ENCODE measurements around the gene APOB. TPM values are rescaled to one million over a fixed set of nuclear protein-coding genes. Genes with fewer than 3 reads are reported as not detected.

The APOB gene
- total RNA-seq, 1 experiment from 2014 or later, result 0.05 TPM

DNA sequence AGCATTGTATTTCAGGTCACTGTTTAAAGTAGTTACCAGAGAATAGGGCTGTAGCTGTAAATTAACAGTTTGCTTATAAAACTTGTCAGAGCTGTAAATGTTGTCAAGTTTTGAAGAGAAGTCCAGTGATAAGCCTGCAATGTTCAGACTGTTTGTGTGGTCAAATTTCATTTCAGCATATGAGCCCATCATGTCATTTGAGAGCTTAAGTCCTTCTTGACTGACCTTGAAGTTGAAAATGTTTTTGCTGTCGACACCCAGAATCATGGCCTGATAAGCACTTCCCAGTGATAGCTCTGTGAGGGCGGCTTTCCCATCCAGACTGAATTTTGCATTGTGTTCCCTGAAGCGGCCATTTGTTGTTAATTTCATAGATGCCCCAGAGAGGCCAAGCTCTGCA lies 32.4 kb downstream of the APOB start:
- H3K9me3 Mint-ChIP-seq (ENCODE audit: low read depth, unreplicated experiment), result no peaks in the 10 kb centered on the region
- no peak overlapping the region for H3K4me3 Mint-ChIP-seq (ENCODE audit: low read depth, unreplicated experiment)
- CTCF ChIA-PET, result no interaction called here
- no TSS peak for BruUV-seq (replicated peaks)
- no peak for DNase-seq
- peaks cover 66% of the 10 kb centered on the region for H3K27me3 Mint-ChIP-seq (ENCODE audit: unreplicated experiment)
- H3K27ac Mint-ChIP-seq (ENCODE audit: unreplicated experiment), result no peak overlapping the region
- intact Hi-C loops (cut with micrococcal nuclease; ENCODE audit: unreplicated experiment), result no loop called here
- H3K4me1 Mint-ChIP-seq (ENCODE audit: low read depth, unreplicated experiment), result no peaks in the 10 kb centered on the region
- no peaks in the 10 kb centered on the region for H3K36me3 Mint-ChIP-seq (ENCODE audit: insufficient read depth, unreplicated experiment)
- TF ChIP-seq, protein P1, sequence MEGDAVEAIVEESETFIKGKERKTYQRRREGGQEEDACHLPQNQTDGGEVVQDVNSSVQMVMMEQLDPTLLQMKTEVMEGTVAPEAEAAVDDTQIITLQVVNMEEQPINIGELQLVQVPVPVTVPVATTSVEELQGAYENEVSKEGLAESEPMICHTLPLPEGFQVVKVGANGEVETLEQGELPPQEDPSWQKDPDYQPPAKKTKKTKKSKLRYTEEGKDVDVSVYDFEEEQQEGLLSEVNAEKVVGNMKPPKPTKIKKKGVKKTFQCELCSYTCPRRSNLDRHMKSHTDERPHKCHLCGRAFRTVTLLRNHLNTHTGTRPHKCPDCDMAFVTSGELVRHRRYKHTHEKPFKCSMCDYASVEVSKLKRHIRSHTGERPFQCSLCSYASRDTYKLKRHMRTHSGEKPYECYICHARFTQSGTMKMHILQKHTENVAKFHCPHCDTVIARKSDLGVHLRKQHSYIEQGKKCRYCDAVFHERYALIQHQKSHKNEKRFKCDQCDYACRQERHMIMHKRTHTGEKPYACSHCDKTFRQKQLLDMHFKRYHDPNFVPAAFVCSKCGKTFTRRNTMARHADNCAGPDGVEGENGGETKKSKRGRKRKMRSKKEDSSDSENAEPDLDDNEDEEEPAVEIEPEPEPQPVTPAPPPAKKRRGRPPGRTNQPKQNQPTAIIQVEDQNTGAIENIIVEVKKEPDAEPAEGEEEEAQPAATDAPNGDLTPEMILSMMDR (IDR thresholded peaks at IDR 0.05; ENCODE audit: unreplicated experiment), result no peak

DNA sequence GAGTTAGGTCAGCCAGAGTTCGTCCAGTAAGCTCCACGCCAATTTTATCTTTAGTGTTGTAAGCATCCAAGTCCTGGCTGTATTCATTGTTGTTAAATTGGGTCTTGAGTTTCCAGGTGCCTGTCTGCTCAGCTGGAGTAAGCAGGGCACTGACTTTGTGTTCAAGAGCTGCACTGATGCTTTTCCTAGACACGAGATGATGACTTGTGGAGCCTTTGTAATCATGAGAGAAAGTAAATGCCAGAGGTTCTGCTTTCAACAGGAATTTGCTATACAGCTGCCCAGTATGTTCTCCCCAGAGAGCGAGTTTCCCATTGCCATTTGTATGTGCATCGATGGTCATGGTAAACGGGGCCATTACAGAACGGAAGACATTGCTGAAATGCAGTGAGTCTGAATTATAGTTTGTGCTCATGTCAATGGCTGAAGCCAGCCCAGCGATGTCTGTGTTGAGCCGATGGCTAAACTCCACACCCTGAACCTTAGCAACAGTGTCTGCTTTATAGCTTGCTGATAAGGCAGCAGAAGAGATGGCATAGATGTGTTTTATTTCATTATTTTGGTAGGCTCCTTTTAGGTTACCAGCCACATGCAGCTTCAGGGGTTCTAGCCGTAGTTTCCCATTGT lies 32.9 kb downstream of the APOB start:
- H3K27me3 Mint-ChIP-seq (ENCODE audit: unreplicated experiment), result peaks cover 71% of the 10 kb centered on the region
- no peaks in the 10 kb centered on the region for H3K36me3 Mint-ChIP-seq (ENCODE audit: insufficient read depth, unreplicated experiment)
- DNase-seq, result no peak
- BruUV-seq (replicated peaks), result no TSS peak
- H3K27ac Mint-ChIP-seq (ENCODE audit: unreplicated experiment), result no peak overlapping the region
- CTCF ChIA-PET, result no interaction called here
- TF ChIP-seq, protein P1 (IDR thresholded peaks at IDR 0.05; ENCODE audit: unreplicated experiment), result no peak
- H3K4me1 Mint-ChIP-seq (ENCODE audit: low read depth, unreplicated experiment), result no peaks in the 10 kb centered on the region
- intact Hi-C loops (cut with micrococcal nuclease; ENCODE audit: unreplicated experiment), result no loop called here
- no peaks in the 10 kb centered on the region for H3K9me3 Mint-ChIP-seq (ENCODE audit: low read depth, unreplicated experiment)
- H3K4me3 Mint-ChIP-seq (ENCODE audit: low read depth, unreplicated experiment), result no peak overlapping the region

DNA sequence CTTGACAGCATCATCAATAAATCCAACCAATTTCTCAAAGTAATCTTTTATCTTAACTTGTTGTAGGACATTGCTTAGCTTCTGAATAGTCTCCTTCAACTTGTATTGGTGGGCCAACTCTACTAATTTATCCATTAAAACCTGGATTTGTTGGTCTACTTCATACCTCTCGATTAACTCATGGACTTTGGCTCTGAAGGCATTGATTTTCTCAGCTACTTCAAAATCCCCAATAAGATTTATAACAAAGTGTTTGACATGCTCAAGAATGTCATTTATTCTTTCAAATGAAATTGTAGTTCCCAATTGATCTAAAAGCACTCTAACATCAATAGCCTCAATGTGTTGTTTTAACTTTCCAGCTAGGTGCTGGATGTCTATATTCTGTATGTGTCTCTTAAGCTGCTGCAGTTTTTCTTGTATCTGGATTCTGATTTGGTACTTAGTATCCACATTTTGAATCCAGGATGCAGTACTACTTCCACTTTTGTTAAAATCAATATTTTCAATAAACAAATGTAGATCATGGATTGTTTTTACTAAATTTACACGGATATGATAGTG lies 34.1 kb downstream of the APOB start:
- H3K9me3 Mint-ChIP-seq (ENCODE audit: low read depth, unreplicated experiment), result no peaks in the 10 kb centered on the region
- CTCF ChIA-PET, result no interaction called here
- DNase-seq, result no peak
- intact Hi-C loops (cut with micrococcal nuclease; ENCODE audit: unreplicated experiment), result no loop called here
- BruUV-seq (replicated peaks), result no TSS peak
- TF ChIP-seq, protein P1 (IDR thresholded peaks at IDR 0.05; ENCODE audit: unreplicated experiment), result no peak
- H3K36me3 Mint-ChIP-seq (ENCODE audit: insufficient read depth, unreplicated experiment), result no peaks in the 10 kb centered on the region
- H3K27me3 Mint-ChIP-seq (ENCODE audit: unreplicated experiment), result peaks cover 83% of the 10 kb centered on the region
- no peak overlapping the region for H3K4me3 Mint-ChIP-seq (ENCODE audit: low read depth, unreplicated experiment)
- no peaks in the 10 kb centered on the region for H3K4me1 Mint-ChIP-seq (ENCODE audit: low read depth, unreplicated experiment)
- H3K27ac Mint-ChIP-seq (ENCODE audit: unreplicated experiment), result no peak overlapping the region

DNA sequence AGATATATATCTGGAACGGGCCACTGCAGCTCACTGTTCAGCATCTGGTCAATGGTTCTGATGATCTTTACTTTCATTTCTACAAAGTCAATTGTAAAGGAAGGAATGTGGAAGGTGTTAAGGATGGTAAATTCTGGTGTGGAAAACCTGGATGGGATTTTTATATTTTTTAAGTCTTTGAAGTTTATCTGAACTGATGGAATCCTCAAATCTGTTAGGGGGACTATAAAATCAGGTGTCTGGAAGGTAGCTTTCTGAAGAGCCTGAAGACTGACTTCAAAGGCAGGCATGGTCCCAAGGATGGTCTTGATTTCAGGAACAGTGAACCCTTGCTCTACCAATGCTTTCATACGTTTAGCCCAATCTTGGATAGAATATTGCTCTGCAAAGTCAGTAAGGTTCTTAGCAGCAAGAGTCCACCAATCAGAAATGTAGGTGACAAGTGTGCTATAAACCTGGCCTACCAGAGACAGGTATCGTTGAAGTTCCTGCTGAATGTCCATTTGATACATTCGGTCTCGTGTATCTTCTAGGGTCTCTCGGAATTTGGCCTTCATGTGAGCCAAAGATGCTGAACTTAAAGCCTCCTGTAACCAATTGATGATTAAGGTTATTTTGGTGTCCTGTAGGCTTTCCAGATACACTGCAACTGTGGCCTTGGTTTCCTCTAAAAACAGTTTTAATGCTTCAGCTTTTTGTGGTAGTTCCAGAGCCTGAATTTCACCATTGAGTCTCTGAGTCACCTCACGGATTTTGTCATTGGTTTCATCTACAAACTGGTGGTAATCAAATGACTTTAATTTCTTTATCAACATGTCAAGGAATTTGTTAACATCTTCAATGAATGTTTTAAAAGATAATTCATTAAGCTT lies 34.8 kb downstream of the APOB start:
- TF ChIP-seq, protein P1 (IDR thresholded peaks at IDR 0.05; ENCODE audit: unreplicated experiment), result no peak
- H3K4me3 Mint-ChIP-seq (ENCODE audit: low read depth, unreplicated experiment), result no peak overlapping the region
- CTCF ChIA-PET, result no interaction called here
- H3K27ac Mint-ChIP-seq (ENCODE audit: unreplicated experiment), result no peak overlapping the region
- intact Hi-C loops (cut with micrococcal nuclease; ENCODE audit: unreplicated experiment), result no loop called here
- H3K9me3 Mint-ChIP-seq (ENCODE audit: low read depth, unreplicated experiment), result no peaks in the 10 kb centered on the region
- BruUV-seq (replicated peaks), result no TSS peak
- no peaks in the 10 kb centered on the region for H3K36me3 Mint-ChIP-seq (ENCODE audit: insufficient read depth, unreplicated experiment)
- H3K27me3 Mint-ChIP-seq (ENCODE audit: unreplicated experiment), result peaks cover 83% of the 10 kb centered on the region
- no peak for DNase-seq
- no peaks in the 10 kb centered on the region for H3K4me1 Mint-ChIP-seq (ENCODE audit: low read depth, unreplicated experiment)
